H9 (cell line): Measurements from ENCODE around the gene DHRS1. TPM values are rescaled to one million over a fixed set of nuclear protein-coding genes. Genes with fewer than 3 reads are reported as not detected.
A peak's percentile ranks its signal among the peaks of the same experiment; 100 is the strongest.

ENCODE experiments used
- DNase-seq: peaks from one replicate; pipeline ENCODE4 v3.0.0-alpha.2; 2017
- H2AFZ ChIP-seq: one replicate; pipeline ENCODE4 v1.6.1; 2013; ENCODE audit warnings: mild to moderate bottlenecking, low read length, control low read depth, moderate library complexity
- H2AK5ac ChIP-seq: 2 replicates; pipeline ENCODE4 v1.6.1; 2013; ENCODE audit warnings: low read length, control low read depth, mixed read lengths; ENCODE audit not compliant: insufficient read length
- H2BK120ac ChIP-seq: one replicate; pipeline ENCODE4 v1.6.1; 2013; ENCODE audit warnings: low read depth, mild to moderate bottlenecking, low read length, control low read depth, inconsistent platforms; ENCODE audit not compliant: poor library complexity, severe bottlenecking
- H2BK12ac ChIP-seq: 2 replicates; pipeline ENCODE4 v1.6.1; 2013; ENCODE audit warnings: low read length, control low read depth, mixed read lengths, low read depth; ENCODE audit not compliant: insufficient read length
- H2BK15ac ChIP-seq: 2 replicates; pipeline ENCODE4 v1.6.1; 2013; ENCODE audit warnings: low read depth, low read length, control low read depth
- H2BK20ac ChIP-seq: one replicate; pipeline ENCODE4 v1.6.1; 2013; ENCODE audit warnings: low read depth, mild to moderate bottlenecking, low read length, control low read depth, inconsistent platforms; ENCODE audit not compliant: poor library complexity, severe bottlenecking
- H2BK5ac ChIP-seq: 2 replicates; pipeline ENCODE4 v1.6.1; 2013; ENCODE audit warnings: low read length, control low read depth, mixed read lengths; ENCODE audit not compliant: insufficient read length
- H3K14ac ChIP-seq: 2 replicates; pipeline ENCODE4 v1.6.1; 2013; ENCODE audit warnings: low read length, control low read depth; ENCODE audit not compliant: insufficient read depth
- H3K18ac ChIP-seq: 2 replicates; pipeline ENCODE4 v1.6.1; 2013; ENCODE audit warnings: low read depth, mild to moderate bottlenecking, mixed read lengths, low read length, control low read depth; ENCODE audit not compliant: insufficient read length
- H3K23ac ChIP-seq: 2 replicates; pipeline ENCODE4 v1.6.1; 2013; ENCODE audit warnings: low read length, control low read depth, mixed read lengths, low read depth; ENCODE audit not compliant: insufficient read length
- H3K23me2 ChIP-seq: 2 replicates; pipeline ENCODE4 v1.6.1; 2013; ENCODE audit warnings: low read depth, mild to moderate bottlenecking, mixed read lengths, low read length, control low read depth; ENCODE audit not compliant: insufficient read length, poor library complexity, severe bottlenecking
- H3K27ac ChIP-seq: 2 replicates; pipeline ENCODE4 v1.5.1; 2013; ENCODE audit warnings: low read length, control low read depth, mixed read lengths, low read depth; ENCODE audit not compliant: insufficient read length
- H3K27me3 ChIP-seq: 2 replicates; pipeline ENCODE4 v1.6.1; 2013; ENCODE audit warnings: low read length, control low read depth, inconsistent platforms; ENCODE audit not compliant: insufficient read depth
- H3K4ac ChIP-seq: 2 replicates; pipeline ENCODE4 v1.6.1; 2013; ENCODE audit warnings: low read depth, mild to moderate bottlenecking, control low read depth, inconsistent platforms, low read length, moderate library complexity
- H3K4me1 ChIP-seq: 2 replicates; pipeline ENCODE4 v1.6.1; 2013; ENCODE audit warnings: low read length, control low read depth, inconsistent platforms; ENCODE audit not compliant: insufficient read depth
- H3K4me2 ChIP-seq: 2 replicates; pipeline ENCODE4 v1.6.1; 2013; ENCODE audit warnings: low read length, control low read depth, mixed read lengths; ENCODE audit not compliant: insufficient read length, insufficient read depth
- H3K56ac ChIP-seq: 2 replicates; pipeline ENCODE4 v1.6.1; 2013; ENCODE audit warnings: low read depth, mild to moderate bottlenecking, mixed read lengths, low read length, control low read depth; ENCODE audit not compliant: insufficient read length
- H3K79me1 ChIP-seq: 2 replicates; pipeline ENCODE4 v1.6.1; 2013; ENCODE audit warnings: low read depth, mild to moderate bottlenecking, moderate library complexity, low read length, control low read depth, inconsistent platforms; ENCODE audit not compliant: insufficient read depth, poor library complexity, severe bottlenecking
- H3K79me2 ChIP-seq: 2 replicates; pipeline ENCODE4 v1.6.1; 2013; ENCODE audit warnings: low read length, control low read depth, inconsistent platforms; ENCODE audit not compliant: insufficient read depth
- H3K9ac ChIP-seq: 2 replicates; pipeline ENCODE4 v1.6.1; 2013; ENCODE audit warnings: low read length, control low read depth, mixed read lengths; ENCODE audit not compliant: insufficient read length; ENCODE audit errors: extremely low read depth
- H3K9me3 ChIP-seq: one replicate; pipeline ENCODE4 v1.6.1; 2013; ENCODE audit warnings: low read depth, low read length, inconsistent platforms; ENCODE audit not compliant: control insufficient read depth
- H3T11ph ChIP-seq: one replicate; pipeline ENCODE4 v1.6.1; 2013; ENCODE audit warnings: mild to moderate bottlenecking, low read length, control low read depth, inconsistent platforms
- H4K20me1 ChIP-seq: one replicate; pipeline ENCODE4 v1.6.1; 2013; ENCODE audit not compliant: control insufficient read depth, insufficient read length, insufficient read depth
- H4K5ac ChIP-seq: 2 replicates; pipeline ENCODE4 v1.6.1; 2013; ENCODE audit warnings: low read depth, mild to moderate bottlenecking, mixed read lengths, low read length, control low read depth; ENCODE audit not compliant: insufficient read length
- H4K8ac ChIP-seq: replicated peaks from 2 replicates; pipeline ENCODE4 v1.6.1; 2013; ENCODE audit warnings: low read length, control low read depth, mixed read lengths, low read depth; ENCODE audit not compliant: insufficient read length
- H4K91ac ChIP-seq: 2 replicates; pipeline ENCODE4 v1.6.1; 2013; ENCODE audit warnings: low read depth, mild to moderate bottlenecking, moderate library complexity, mixed read lengths, low read length, control low read depth; ENCODE audit not compliant: insufficient read length
- H3K27ac Mint-ChIP-seq, 3 experiments: 2 replicates in 2 of 3; 3 replicates in 1 of 3; pipeline ENCODE4 v1.8.0; 2020 to 2021; ENCODE audit warnings: mixed read lengths in 3 of 3, mild to moderate bottlenecking in 1 of 3, moderate library complexity in 1 of 3
- H3K27me3 Mint-ChIP-seq: 2 replicates; pipeline ENCODE4 v1.8.0; 2021; ENCODE audit warnings: low read depth, mild to moderate bottlenecking, moderate library complexity, mixed read lengths
- H3K36me3 Mint-ChIP-seq, 3 experiments: 2 replicates in 2 of 3; 3 replicates in 1 of 3; pipeline ENCODE4 v1.8.0; 2020 to 2021; ENCODE audit warnings: low read depth in 3 of 3, mixed read lengths in 3 of 3; ENCODE audit not compliant: insufficient read depth in 1 of 3
- H3K4me1 Mint-ChIP-seq, 2 experiments: 2 replicates each; pipeline ENCODE4 v1.8.0; 2020; ENCODE audit warnings: mixed read lengths in 2 of 2
- H3K4me3 Mint-ChIP-seq, 2 experiments: 2 replicates in 1 of 2; 3 replicates in 1 of 2; pipeline ENCODE4 v1.8.0; 2020 to 2021; ENCODE audit warnings: mild to moderate bottlenecking in 2 of 2, mixed read lengths in 2 of 2, moderate library complexity in 1 of 2
- H3K9me3 Mint-ChIP-seq, 2 experiments: 2 replicates in 1 of 2; 3 replicates in 1 of 2; pipeline ENCODE4 v1.8.0; 2020; ENCODE audit warnings: mild to moderate bottlenecking in 2 of 2, mixed read lengths in 2 of 2, moderate library complexity in 1 of 2
- CTCF ChIP-seq: fragments of 200-600 bp; sonication (generic); conservative IDR thresholded peaks from 3 replicates; pipeline ENCODE4 v1.8.0; 2021; ENCODE audit warnings: antibody characterized with exemption, mild to moderate bottlenecking
- WGBS: extraction: QIAGEN DNeasy Blood & Tissue Kit; methylation state at CpG from one replicate; pipeline ENCODE4 v1.1.7; 2013; ENCODE audit warnings: missing lambda C conversion rate, low lambda C conversion rate, mixed read lengths; ENCODE audit not compliant: insufficient read length; ENCODE audit errors: extremely low coverage; 5-methylcytosine and 5-hydroxymethylcytosine counted together
- total RNA-seq: library from RNA; stranded (reverse); gene quantifications from 2 replicates; pipeline ENCODE4 v1.2.1, GENCODE V29; 2021

DHRS1 gene
- total RNA-seq, 1 experiment from 2014 or later: 19.1 TPM

- Histone ChIP-seq H4K20me1 (no peaks in the 10 kb centered on the region), H3T11ph (no peak overlapping the region), H2BK5ac (no peak overlapping the region), H2AK5ac (no peak overlapping the region), H2BK20ac (no peak overlapping the region), H2BK15ac (no peak overlapping the region), H4K5ac (no peak overlapping the region), H3K23ac (no peak overlapping the region), H3K18ac (no peak overlapping the region), H3K27ac (no peak overlapping the region), H3K4ac (no peak overlapping the region), H3K56ac (no peak overlapping the region), H3K4me2 (peak overlapping the region; percentile 74), H3K9me3 (no peaks in the 10 kb centered on the region), H2AFZ (no peak overlapping the region), H3K79me1 (no peaks in the 10 kb centered on the region), H3K27me3 (peaks cover 59% of the 10 kb centered on the region), H4K91ac (no peak overlapping the region), H3K79me2 (no peaks in the 10 kb centered on the region), H3K14ac (no peak overlapping the region), H3K9ac (no peak overlapping the region), H3K4me1 (no peaks in the 10 kb centered on the region; the same call in 1 of the 2 replicates), H2BK120ac (no peak overlapping the region), H3K23me2 (peaks cover 19% of the 10 kb centered on the region), H4K8ac (no peak overlapping the region), H2BK12ac (no peak overlapping the region)
- Mint-ChIP-seq H3K36me3 (no peaks in the 10 kb centered on the region; a peak in 1 of 7 replicates), H3K4me3 (peak overlapping the region; percentile 71 to 87; a peak in 4 of 5 replicates), H3K9me3 (peaks cover 0 to 2% of the 10 kb centered on the region in 2 experiments; a peak in 1 of 5 replicates), H3K4me1 (peaks cover 21 to 25% of the 10 kb centered on the region in 2 experiments), H3K27me3 (peaks cover 98% of the 10 kb centered on the region), H3K27ac (no peak overlapping the region)
- TF ChIP-seq CTCF: no peak
- no CpG with 5 or more reads among the region's 14 CpGs for WGBS
- DNase-seq: no peak
Measured at GRCh38 chr14:24338843-24339242, 39.3 kb upstream of the DHRS1 start.
